NCI-H187 (cell line): ENCODE measurements around the gene WNT8B.

Experiments used
- DNase-seq, 2 experiments: peaks; one replicate each; lab custom pipeline; 2025; lab: John Stamatoyannopoulos, UW

Gene WNT8B

GRCh38 chr10:100519311-100520051 lies 56.7 kb downstream of the WNT8B start, which contains the start of gene SEC31B:
Gene SEC31B, minus strand, starts transcription at chr10:100519861. Its CDS starts 2,909 bp downstream, at chr10:100516952.
- no peak for DNase-seq

GRCh38 chr10:100520811-100521210 lies 58.0 kb downstream of the WNT8B start:
- DNase-seq: no peak

DNA sequence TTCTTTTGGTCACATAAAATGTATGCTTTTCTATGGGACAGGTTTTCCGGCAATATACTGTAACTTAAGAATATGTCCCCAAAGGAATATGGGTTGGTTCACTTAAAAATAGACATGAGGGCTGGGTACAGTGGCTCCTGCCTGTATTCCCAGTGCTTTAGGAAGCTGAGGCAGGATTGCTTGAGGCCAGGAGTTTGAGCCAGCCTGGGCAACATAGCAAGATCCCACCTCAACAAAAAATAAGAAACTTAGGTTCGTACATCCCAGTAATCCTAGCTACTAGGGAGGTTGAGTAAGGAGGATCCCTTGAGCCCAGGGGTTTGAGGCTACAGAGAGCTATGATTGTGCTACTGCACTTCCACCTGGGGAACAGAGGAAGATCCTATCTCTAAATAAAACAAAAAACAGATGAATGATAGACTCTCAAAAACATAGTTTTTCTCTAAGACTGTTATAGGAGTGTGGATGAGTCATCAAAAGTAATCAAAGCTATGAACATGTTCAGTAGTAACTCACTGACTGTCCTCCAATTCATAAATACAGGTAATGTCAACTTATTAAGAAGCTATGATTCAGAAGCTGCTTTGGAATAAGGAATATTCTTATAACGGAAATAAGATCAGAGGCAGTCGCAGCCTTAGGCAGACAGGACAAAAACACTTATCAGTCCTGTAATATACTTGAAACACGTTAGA lies 59.4 kb downstream of the WNT8B start:
- no peak for DNase-seq

- no peak for DNase-seq
Measured at GRCh38 chr10:100522945-100523344, 60.1 kb downstream of the WNT8B start.

GRCh38 chr10:100524206-100524605 lies 61.4 kb downstream of the WNT8B start:
- DNase-seq: peak in 1 of 2 experiments; percentile 33

- no peak for DNase-seq
Measured at GRCh38 chr10:100524638-100525037, 61.8 kb downstream of the WNT8B start.

GRCh38 chr10:100528123-100528886 lies 65.5 kb downstream of the WNT8B start:
- no peak for DNase-seq

DNA sequence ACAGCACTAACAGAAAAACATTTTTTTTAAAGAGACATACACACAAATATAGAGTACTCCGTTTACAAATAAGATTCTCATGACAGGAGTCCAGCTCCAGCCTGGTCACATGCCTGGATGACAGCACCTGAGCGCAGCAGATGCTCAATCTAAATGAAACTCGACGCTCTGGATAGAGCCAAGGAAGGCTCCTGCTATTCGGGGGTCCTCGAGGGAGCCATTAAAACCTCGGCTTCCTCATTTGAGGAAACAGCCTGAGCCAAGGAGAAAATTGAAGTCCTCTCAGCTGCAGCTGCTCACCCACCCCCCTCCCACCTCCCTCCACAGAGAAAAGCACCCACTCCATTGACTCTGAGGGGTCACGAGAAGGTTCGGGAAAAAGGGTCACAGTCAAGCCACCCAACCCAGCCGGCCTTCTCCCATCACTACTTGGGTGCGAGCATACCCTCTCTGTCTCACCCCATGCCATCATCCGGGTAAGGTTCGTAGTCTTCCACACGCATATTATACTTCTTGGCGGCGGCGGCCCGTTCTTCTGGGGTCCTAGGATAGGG lies 66.2 kb downstream of the WNT8B start:
- DNase-seq: peak in 1 of 2 experiments; percentile 9

- peak; percentile 42 to 59 for DNase-seq
Measured at GRCh38 chr10:100529475-100530298, 66.9 kb downstream of the WNT8B start, which contains the start of gene NDUFB8. Gene NDUFB8, minus strand, starts transcription at chr10:100529871. Its CDS starts 20 bp downstream, at chr10:100529851.

GRCh38 chr10:100531761-100532160 lies 69.0 kb downstream of the WNT8B start:
- DNase-seq: no peak
